WI38 (cell line): ENCODE results near the gene DNAJB14.

ENCODE experiments used
- H3K4me3 ChIP-seq: 2 replicates; pipeline ENCODE4 v1.5.1; 2011; ENCODE audit warnings: low read depth, mild to moderate bottlenecking, control low read depth, low read length
- CTCF ChIP-seq: IDR thresholded peaks from 2 replicates; pipeline ENCODE4 v1.5.1; 2012; ENCODE audit warnings: low read depth, mild to moderate bottlenecking, control low read depth, low read length

DNAJB14 gene

GRCh38 chr4:99847362-99847976, 98.9 kb downstream of the DNAJB14 start:
- TF ChIP-seq CTCF: no peak
- H3K4me3 ChIP-seq: no peak overlapping the region

- no peak for TF ChIP-seq CTCF
These were observed 99.5 kb downstream of the DNAJB14 start for GRCh38 chr4:99846891-99847290.

More at GRCh38 chr4:99846891-99847290, 99.5 kb downstream of the DNAJB14 start:
- H3K4me3 ChIP-seq: no peak overlapping the region
